Measurements from ENCODE around the gene ABTB2. TPM values are rescaled to one million over a fixed set of nuclear protein-coding genes. Genes with fewer than 3 reads are reported as not detected.

ABTB2 gene
- total RNA-seq, 1 experiment from 2014 or later = 5.5 TPM

DNA sequence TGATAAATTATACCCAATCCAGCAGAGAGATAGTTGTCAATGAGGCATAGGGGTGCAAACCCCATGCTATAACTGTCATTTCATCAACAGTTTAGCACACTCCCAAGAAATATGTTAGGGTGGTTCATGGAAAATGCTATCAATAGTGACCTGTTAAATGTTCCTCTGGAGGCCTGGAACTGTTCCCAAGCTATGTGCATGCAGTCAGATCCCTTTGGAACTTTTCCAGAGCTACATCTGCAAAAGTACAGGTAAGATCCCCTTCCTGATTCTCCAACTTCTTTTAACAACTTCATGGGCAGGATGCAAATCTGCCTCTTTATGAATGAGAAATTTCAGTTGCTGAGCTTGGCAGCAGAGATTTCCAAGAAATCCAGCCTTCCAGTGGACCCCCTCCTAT lies 27.2 kb downstream of the ABTB2 start:
- no peak overlapping the region for H2BK15ac ChIP-seq (ENCODE audit: low read depth, low read length)
- no peak overlapping the region for H2BK20ac ChIP-seq (ENCODE audit: low read depth, low read length, poor library complexity, severe bottlenecking)
- no peaks in the 10 kb centered on the region for H3K36me3 Mint-ChIP-seq (ENCODE audit: insufficient read depth in 1 of 3, low read depth in 3 of 3)
- no peak for DNase-seq
- H3K4me1 ChIP-seq (ENCODE audit: insufficient read depth, low read length) = no peaks in the 10 kb centered on the region
- H4K20me1 ChIP-seq (ENCODE audit: control insufficient read depth, insufficient read depth, insufficient read length) = no peaks in the 10 kb centered on the region
- no peak overlapping the region for H3K4me3 Mint-ChIP-seq
- no peak overlapping the region for H2BK5ac ChIP-seq (ENCODE audit: insufficient read length, low read length)
- H3K14ac ChIP-seq (ENCODE audit: insufficient read depth, low read length) = no peak overlapping the region
- no peaks in the 10 kb centered on the region for H3K23me2 ChIP-seq (ENCODE audit: insufficient read length, low read depth, low read length, poor library complexity, severe bottlenecking)
- no peak overlapping the region for H3K23ac ChIP-seq (ENCODE audit: insufficient read length, low read depth, low read length)
- no peaks in the 10 kb centered on the region for H3K79me2 ChIP-seq (ENCODE audit: insufficient read depth, low read length)
- no peak overlapping the region for H4K5ac ChIP-seq (ENCODE audit: insufficient read length, low read depth, low read length)
- no peak overlapping the region for H4K91ac ChIP-seq (ENCODE audit: insufficient read length, low read depth, low read length)
- no peaks in the 10 kb centered on the region for H3K79me1 ChIP-seq (ENCODE audit: insufficient read depth, low read depth, low read length, poor library complexity, severe bottlenecking)
- H2BK120ac ChIP-seq (ENCODE audit: low read depth, low read length, poor library complexity, severe bottlenecking) = no peak overlapping the region
- no peak overlapping the region for H3K18ac ChIP-seq (ENCODE audit: insufficient read length, low read depth, low read length)
- no peak overlapping the region for H3T11ph ChIP-seq (ENCODE audit: low read length)
- no peak overlapping the region for H2BK12ac ChIP-seq (ENCODE audit: insufficient read length, low read depth, low read length)
- H3K9me3 ChIP-seq (ENCODE audit: control insufficient read depth, low read depth, low read length) = no peaks in the 10 kb centered on the region
- no peak overlapping the region for H3K9ac ChIP-seq (ENCODE audit: extremely low read depth, insufficient read length, low read length)
- no peak overlapping the region for H3K27ac ChIP-seq (ENCODE audit: insufficient read length, low read depth, low read length)
- no peak overlapping the region for H3K4me2 ChIP-seq (ENCODE audit: insufficient read depth, insufficient read length, low read length)
- H3K27me3 Mint-ChIP-seq (ENCODE audit: low read depth) = no peaks in the 10 kb centered on the region
- no peak overlapping the region for H4K8ac ChIP-seq (replicated peaks; ENCODE audit: insufficient read length, low read depth, low read length)
- H2AK5ac ChIP-seq (ENCODE audit: insufficient read length, low read length) = no peak overlapping the region
- H3K56ac ChIP-seq (ENCODE audit: insufficient read length, low read depth, low read length) = no peak overlapping the region
- no peaks in the 10 kb centered on the region for H3K9me3 Mint-ChIP-seq
- TF ChIP-seq, protein P1, sequence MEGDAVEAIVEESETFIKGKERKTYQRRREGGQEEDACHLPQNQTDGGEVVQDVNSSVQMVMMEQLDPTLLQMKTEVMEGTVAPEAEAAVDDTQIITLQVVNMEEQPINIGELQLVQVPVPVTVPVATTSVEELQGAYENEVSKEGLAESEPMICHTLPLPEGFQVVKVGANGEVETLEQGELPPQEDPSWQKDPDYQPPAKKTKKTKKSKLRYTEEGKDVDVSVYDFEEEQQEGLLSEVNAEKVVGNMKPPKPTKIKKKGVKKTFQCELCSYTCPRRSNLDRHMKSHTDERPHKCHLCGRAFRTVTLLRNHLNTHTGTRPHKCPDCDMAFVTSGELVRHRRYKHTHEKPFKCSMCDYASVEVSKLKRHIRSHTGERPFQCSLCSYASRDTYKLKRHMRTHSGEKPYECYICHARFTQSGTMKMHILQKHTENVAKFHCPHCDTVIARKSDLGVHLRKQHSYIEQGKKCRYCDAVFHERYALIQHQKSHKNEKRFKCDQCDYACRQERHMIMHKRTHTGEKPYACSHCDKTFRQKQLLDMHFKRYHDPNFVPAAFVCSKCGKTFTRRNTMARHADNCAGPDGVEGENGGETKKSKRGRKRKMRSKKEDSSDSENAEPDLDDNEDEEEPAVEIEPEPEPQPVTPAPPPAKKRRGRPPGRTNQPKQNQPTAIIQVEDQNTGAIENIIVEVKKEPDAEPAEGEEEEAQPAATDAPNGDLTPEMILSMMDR (conservative IDR thresholded peaks at IDR 0.05) = no peak
- H3K27me3 ChIP-seq (ENCODE audit: insufficient read depth, low read length) = no peaks in the 10 kb centered on the region
- H3K4me1 Mint-ChIP-seq = peaks cover 21% of the 10 kb centered on the region in 2 experiments
- H3K27ac Mint-ChIP-seq = no peak overlapping the region
- no peak overlapping the region for H2AFZ ChIP-seq (ENCODE audit: low read length)
- no peak overlapping the region for H3K4ac ChIP-seq (ENCODE audit: low read depth, low read length)
